A673 (cell line): ENCODE measurements around the gene GULP1. TPM values are rescaled to one million over a fixed set of nuclear protein-coding genes. Genes with fewer than 3 reads are reported as not detected.

Experiments
- BruUV-seq: library from RNA; stranded (reverse); fragments of 400-500 nt; replicated peaks from 2 replicates; lab custom pipeline; 2021; lab: Mats Ljungman, UMichigan
- CTCF ChIA-PET: fragments of 300-600 bp; sonication (Branson Sonifier 250); formaldehyde crosslinking; loops from one replicate; lab custom pipeline; 2022; ENCODE audit warnings: antibody characterized with exemption; lab: Charles Lee
- POLR2A ChIA-PET: fragments of 300-600 bp; sonication (Branson Sonifier 250); formaldehyde crosslinking; loops from one replicate; lab custom pipeline; 2022; ENCODE audit warnings: antibody characterized with exemption; ENCODE audit not compliant: low non-redundant PET; lab: Charles Lee
- DNase-seq: peaks from one replicate; pipeline ENCODE4 v3.0.0-alpha.2; 2015; ENCODE audit warnings: low spot score
- H3K27ac ChIP-seq: fragments of 200-600 bp; sonication (generic); 2 replicates; pipeline ENCODE4 v1.5.1; 2016; ENCODE audit warnings: mixed run types, low read depth, mild to moderate bottlenecking, mixed read lengths, antibody characterized with exemption, low read length; ENCODE audit not compliant: poor library complexity, severe bottlenecking
- H3K27me3 ChIP-seq: fragments of 200-600 bp; sonication (generic); replicated peaks from 2 replicates; pipeline ENCODE4 v1.6.1; 2017; ENCODE audit warnings: mixed run types, low read depth, mild to moderate bottlenecking, mixed read lengths, antibody characterized with exemption, low read length; ENCODE audit not compliant: insufficient read depth, poor library complexity
- H3K36me3 ChIP-seq: fragments of 200-600 bp; sonication (generic); 2 replicates; pipeline ENCODE4 v1.6.1; 2016; ENCODE audit warnings: mixed run types, mild to moderate bottlenecking, mixed read lengths, antibody characterized with exemption, low read length; ENCODE audit not compliant: insufficient read depth, poor library complexity, severe bottlenecking
- H3K4me1 ChIP-seq: fragments of 200-600 bp; sonication (generic); 2 replicates; pipeline ENCODE4 v1.6.1; 2017; ENCODE audit warnings: mixed run types, mild to moderate bottlenecking, mixed read lengths, antibody characterized with exemption, low read length; ENCODE audit not compliant: insufficient read depth, poor library complexity, severe bottlenecking
- H3K4me3 ChIP-seq: fragments of 200-600 bp; sonication (generic); 2 replicates; pipeline ENCODE4 v1.5.1; 2016; ENCODE audit warnings: low read depth, mixed run types, mild to moderate bottlenecking, mixed read lengths, low read length; ENCODE audit not compliant: poor library complexity, severe bottlenecking
- H3K9me3 ChIP-seq: fragments of 200-600 bp; sonication (generic); 2 replicates; pipeline ENCODE4 v1.6.1; 2016; ENCODE audit warnings: mixed run types, low read depth, mild to moderate bottlenecking, mixed read lengths, antibody characterized with exemption, low read length; ENCODE audit not compliant: poor library complexity, severe bottlenecking
- CTCF ChIP-seq: fragments of 300-800, 200-600 bp; sonication (generic); conservative IDR thresholded peaks from 2 replicates; pipeline ENCODE4 v1.5.1; 2017; ENCODE audit warnings: low read depth, mild to moderate bottlenecking, antibody characterized with exemption, low read length, moderate library complexity, mixed read lengths
- EZH2 ChIP-seq: fragments of 200-600 bp; sonication (generic); IDR thresholded peaks from 2 replicates; pipeline ENCODE4 v1.6.1; 2017; ENCODE audit warnings: borderline replicate concordance, low read depth, mild to moderate bottlenecking, mixed read lengths, antibody characterized with exemption, low read length; ENCODE audit not compliant: poor library complexity, severe bottlenecking
- intact Hi-C: fragments of 100-400 bp; cut with micrococcal nuclease; formaldehyde crosslinking; loops from one replicate; pipeline ENCODE4 v1.10.0; 2022; ENCODE audit not compliant: unreplicated experiment
- total RNA-seq: library from RNA; stranded (reverse); gene quantifications from 2 replicates; pipeline ENCODE4 v1.2.3, GENCODE V29; 2021

Gene GULP1
- total RNA-seq, 1 experiment from 2014 or later: 7.2 TPM

GRCh38 chr2:188440849-188441248 is 149.2 kb downstream of the GULP1 start:
- intact Hi-C loops: no loop called here
- CTCF ChIA-PET: no interaction called here
- no peaks in the 10 kb centered on the region for H3K9me3 ChIP-seq
- no peak for TF ChIP-seq CTCF
- no peak for TF ChIP-seq EZH2
- no peaks in the 10 kb centered on the region for H3K4me1 ChIP-seq
- H3K4me3 ChIP-seq: no peak overlapping the region
- POLR2A ChIA-PET: no interaction called here
- DNase-seq: no peak
- no peaks in the 10 kb centered on the region for H3K27me3 ChIP-seq
- no peaks in the 10 kb centered on the region for H3K36me3 ChIP-seq
- H3K27ac ChIP-seq: no peak overlapping the region
- no TSS peak for BruUV-seq

- Histone ChIP-seq H3K36me3 (no peaks in the 10 kb centered on the region), H3K4me3 (no peak overlapping the region), H3K27me3 (no peaks in the 10 kb centered on the region), H3K27ac (no peak overlapping the region), H3K9me3 (no peaks in the 10 kb centered on the region), H3K4me1 (no peaks in the 10 kb centered on the region)
- BruUV-seq: no TSS peak
- DNase-seq: no peak
- ChIA-PET CTCF (no interaction called here), POLR2A (no interaction called here)
- intact Hi-C loops: no loop called here
- no peak for TF ChIP-seq EZH2
- no peak for TF ChIP-seq CTCF
These were observed 149.7 kb downstream of the GULP1 start for GRCh38 chr2:188441288-188441947.

GRCh38 chr2:188443207-188443606 is 151.5 kb downstream of the GULP1 start:
- intact Hi-C loops: no loop called here
- Histone ChIP-seq H3K9me3 (no peaks in the 10 kb centered on the region), H3K27ac (no peak overlapping the region), H3K27me3 (no peaks in the 10 kb centered on the region), H3K4me3 (no peak overlapping the region), H3K36me3 (no peaks in the 10 kb centered on the region), H3K4me1 (no peaks in the 10 kb centered on the region)
- no TSS peak for BruUV-seq
- DNase-seq: no peak
- CTCF ChIA-PET: no interaction called here
- TF ChIP-seq EZH2 (no peak), CTCF (no peak)
- POLR2A ChIA-PET: no interaction called here
